SH-SY5Y (cell line): ENCODE results near the gene TMEM178B.

Experiments
- GATA2 ChIP-seq: IDR thresholded peaks from 2 replicates; pipeline ENCODE4 v1.6.1; 2011; ENCODE audit warnings: mild to moderate bottlenecking, low read depth, low read length
- GATA3 ChIP-seq: IDR thresholded peaks from 2 replicates; pipeline ENCODE4 v1.6.1; 2011; ENCODE audit warnings: low read depth, mild to moderate bottlenecking, low read length, moderate library complexity

DNA sequence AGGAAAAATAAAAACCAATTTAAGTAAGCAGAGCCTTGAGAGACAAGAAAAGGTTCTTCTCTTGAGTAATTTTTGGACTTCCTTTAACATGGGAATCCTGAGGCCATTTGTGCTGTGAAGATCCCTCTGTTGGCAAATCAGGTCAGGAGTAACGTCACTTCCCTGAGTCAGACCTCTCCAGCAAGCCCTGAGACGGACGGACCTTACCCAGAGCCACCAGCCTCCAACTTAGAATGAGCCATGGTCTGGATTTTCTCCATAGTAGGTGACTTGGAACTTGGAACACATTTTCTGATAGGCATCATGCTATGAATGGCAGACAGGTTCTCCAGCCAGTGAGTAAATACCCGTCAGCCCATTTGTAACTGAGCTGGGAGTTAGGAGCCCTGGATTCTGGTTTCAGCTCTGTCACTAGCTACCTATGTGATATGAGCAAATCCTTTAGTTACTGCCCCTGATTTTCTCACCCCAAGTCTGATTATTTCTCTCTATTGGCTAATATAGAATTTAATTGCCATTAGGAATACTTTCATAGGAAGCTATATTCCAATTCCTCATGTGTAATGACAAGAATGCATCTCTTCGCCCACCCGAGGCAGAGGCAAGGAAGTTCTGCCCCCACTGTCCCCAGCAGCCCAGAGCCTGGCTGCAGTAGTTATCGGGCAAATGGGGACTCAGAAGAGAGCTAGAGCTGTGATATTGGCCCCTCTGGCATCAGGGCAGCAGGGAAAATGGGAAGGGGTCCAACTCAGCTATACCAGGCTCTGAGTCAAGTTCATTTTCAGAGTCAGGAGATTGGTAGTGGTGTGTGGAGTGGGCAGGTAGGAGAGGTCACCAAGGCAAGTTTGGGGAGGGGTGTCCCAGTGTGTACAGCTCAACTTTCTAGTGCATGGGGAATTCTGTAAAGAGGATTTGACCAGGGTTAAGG is 323.6 kb downstream of the TMEM178B start:
- TF ChIP-seq GATA2 (no peak), GATA3 (no peak)
